HepG2 (cell line): ENCODE data around the gene SOX5. TPM values are rescaled to one million over a fixed set of nuclear protein-coding genes. Genes with fewer than 3 reads are reported as not detected.

Experiments used
- ATAC-seq: fragments of 200-7000 bp; cut with Tn5 transposase; 3 replicates; pipeline ENCODE4 v1.9.1; 2020; ENCODE audit warnings: mild to moderate bottlenecking, moderate library complexity
- BruUV-seq: library from RNA; stranded (reverse); fragments of 400-500 nt; replicated peaks from 2 replicates; lab custom pipeline; 2021; lab: Mats Ljungman, UMichigan
- CTCF ChIA-PET: fragments of 300-600 bp; formaldehyde crosslinking; extraction: SDS; loops from one replicate; lab custom pipeline; 2021; ENCODE audit warnings: low total read pairs, inconsistent platforms, low intra/inter-chr PET ratio; lab: Yijun Ruan, JAX
- POLR2A ChIA-PET: fragments of 350-600 bp; sonication (Branson Sonifier 250); formaldehyde crosslinking; loops from one replicate; lab custom pipeline; 2020; ENCODE audit warnings: antibody characterized with exemption, inconsistent platforms; lab: Yijun Ruan, JAX
- DNase-seq: peaks from one replicate; pipeline ENCODE4 v3.0.0-alpha.2; 2015; ENCODE audit warnings: low spot score
- FAIRE-seq: peaks from 3 replicates; lab custom pipeline; 2011; peaks lifted over from hg19 to GRCh38; lab: Jason Lieb, UNC
- H2AFZ ChIP-seq: one replicate; pipeline ENCODE4 v1.6.1; 2011; ENCODE audit warnings: low read length, inconsistent platforms
- H3K27ac ChIP-seq: fragments of 300-600 bp; 3 replicates; pipeline ENCODE4 v1.8.0; 2011; ENCODE audit warnings: mixed run types, mild to moderate bottlenecking, mixed read lengths, low read length, inconsistent platforms; ENCODE audit not compliant: insufficient read depth; ENCODE audit errors: extremely low read length
- H3K27me3 ChIP-seq, 2 experiments: fragments of 200-600 bp in 1 of 2; 2 replicates in 1 of 2; 3 replicates in 1 of 2; pipeline versions ENCODE4 v1.6.0 to v1.8.0; 2011; ENCODE audit warnings: low read length in 2 of 2, mild to moderate bottlenecking in 2 of 2, moderate library complexity in 2 of 2, inconsistent platforms in 1 of 2; ENCODE audit not compliant: insufficient read depth in 2 of 2, control insufficient read depth in 1 of 2
- H3K36me3 ChIP-seq, 2 experiments: fragments of 200-600 bp in 1 of 2; replicated peaks in 1 of 2; 2 replicates in 1 of 2; 3 replicates in 1 of 2; pipeline versions ENCODE4 v1.5.1 to v1.8.0; 2011; ENCODE audit warnings: low read length in 2 of 2, inconsistent platforms in 1 of 2; ENCODE audit not compliant: insufficient read depth in 2 of 2, control insufficient read depth in 1 of 2
- H3K4me1 ChIP-seq: 2 replicates; pipeline ENCODE4 v1.5.1; 2012; ENCODE audit warnings: low read length, inconsistent platforms; ENCODE audit not compliant: insufficient read depth
- H3K4me2 ChIP-seq: 2 replicates; pipeline ENCODE4 v1.6.0; 2011; ENCODE audit warnings: low read depth, low read length, inconsistent platforms
- H3K4me3 ChIP-seq, 3 experiments: fragments of 200-600 bp in 1 of 3; sonication (generic), shearing (Covaris generic) in 1 of 3; replicated peaks in 1 of 3; 2 replicates each; pipeline ENCODE4 v1.5.1; 2011 to 2016; ENCODE audit warnings: low read length in 3 of 3, inconsistent platforms in 2 of 3, low read depth in 2 of 3, mild to moderate bottlenecking in 2 of 3, control low read depth in 1 of 3, mixed read lengths in 1 of 3; ENCODE audit not compliant: insufficient read depth in 1 of 3
- H3K79me2 ChIP-seq: one replicate; pipeline ENCODE4 v1.6.1; 2011; ENCODE audit warnings: low read length, inconsistent platforms; ENCODE audit not compliant: insufficient read depth
- H3K9ac ChIP-seq: 2 replicates; pipeline ENCODE4 v1.6.0; 2011; ENCODE audit warnings: mild to moderate bottlenecking, low read depth, low read length, inconsistent platforms; ENCODE audit not compliant: insufficient read depth
- H3K9me3 ChIP-seq: 2 replicates; pipeline ENCODE4 v1.5.1; 2012; ENCODE audit warnings: mild to moderate bottlenecking, low read length
- H4K20me1 ChIP-seq: 2 replicates; pipeline ENCODE4 v1.6.0; 2011; ENCODE audit warnings: inconsistent platforms, mild to moderate bottlenecking, low read length, moderate library complexity; ENCODE audit not compliant: insufficient read depth
- FOXK1 ChIP-seq: sonication (generic); formaldehyde crosslinking; IDR thresholded peaks from 2 replicates; pipeline ENCODE4 v1.4.0; 2020; ENCODE audit warnings: low read depth, missing genetic modification reagents, borderline replicate concordance
- RBM22 ChIP-seq: fragments of 200-400 bp; formaldehyde crosslinking; optimal IDR thresholded peaks from 2 replicates; pipeline ENCODE3; 2017; ENCODE audit warnings: mild to moderate bottlenecking, low read length, moderate library complexity
- TBX2 ChIP-seq: sonication (generic); formaldehyde crosslinking; IDR thresholded peaks from 2 replicates; pipeline ENCODE4 v1.5.0; 2020; ENCODE audit warnings: missing genetic modification reagents, mild to moderate bottlenecking, borderline replicate concordance
- ZFP36 ChIP-seq: fragments of 150-350 bp; IDR thresholded peaks from 2 replicates; pipeline ENCODE4 v1.6.1; 2018; ENCODE audit warnings: borderline replicate concordance, low read length, low read depth; ENCODE audit not compliant: partially characterized antibody
- ZNF703 ChIP-seq: sonication (generic); formaldehyde crosslinking; IDR thresholded peaks from 2 replicates; pipeline ENCODE4 v1.5.1; 2020; ENCODE audit warnings: missing genetic modification reagents, mild to moderate bottlenecking, moderate library complexity, borderline replicate concordance
- WGBS: methylation state at CpG from one replicate; pipeline ENCODE4 v1.1.6; 2017; ENCODE audit warnings: low lambda C conversion rate; 5-methylcytosine and 5-hydroxymethylcytosine counted together
- in situ Hi-C: cut with HindIII; loops from 2 replicates; pipeline ENCODE4 v1.10.0; 2017; ENCODE audit warnings: low pct_unique_long_range_greater_than_20kb; ENCODE audit not compliant: extremely low pct_ligation_motif_present
- intact Hi-C: fragments of 100-400 bp; cut with micrococcal nuclease; formaldehyde crosslinking; loops from one replicate; pipeline ENCODE4 v1.10.0; 2022; ENCODE audit not compliant: unreplicated experiment
- polyA plus RNA-seq, 8 experiments: library from polyadenylated mRNA; depleted of rRNA in 3 of 8; stranded (reverse) in 7 of 8; unstranded in 1 of 8; fragments of >200 nt; fragmentation: Illumina TruSeq in 4 of 8; extraction: Trizol in 4 of 8; gene quantifications; 2 replicates each; pipeline versions ENCODE4 v1.2.1 to v1.2.3, GENCODE V29; 2011 to 2016; ENCODE audit warnings: low read depth in 4 of 8, missing spikeins in 1 of 8, mixed read lengths in 1 of 8; ENCODE audit not compliant: insufficient read depth in 1 of 8
- total RNA-seq, 5 experiments: library from RNA; depleted of rRNA; stranded (reverse); fragments of >200 nt; fragmentation: Illumina TruSeq; extraction: Trizol; gene quantifications; 2 replicates each; pipeline ENCODE4 v1.2.3, GENCODE V29; 2016; ENCODE audit warnings: low read depth in 1 of 5

SOX5 gene
- total and polyA plus RNA-seq, 2 of the 13 experiments (the other 11 are each of a cell fraction or from before 2014, with no cell fraction given) = 18.5 to 76.4 TPM

DNA sequence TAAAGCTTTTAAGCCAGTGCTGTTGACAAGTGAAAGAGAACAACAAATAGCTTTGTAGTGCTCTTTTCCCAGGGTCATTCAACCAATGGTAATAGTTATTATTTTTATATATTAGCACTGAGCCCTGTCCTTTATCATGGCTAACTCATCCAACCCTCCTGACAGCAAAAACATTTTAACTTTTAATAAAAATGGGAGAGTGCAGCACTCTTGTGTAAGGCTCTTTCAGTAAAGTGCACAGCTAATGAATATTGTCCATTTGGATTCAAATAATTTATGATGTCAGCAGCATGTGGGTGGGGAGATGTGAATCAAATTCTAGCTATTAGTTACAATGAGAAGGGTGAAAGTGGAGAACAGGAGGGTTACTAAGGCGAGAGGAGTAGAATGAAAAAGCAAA lies 185.7 kb downstream of the SOX5 start:
- Histone ChIP-seq H3K79me2 (no peaks in the 10 kb centered on the region), H3K27ac (no peak overlapping the region), H3K4me1 (peaks cover 4% of the 10 kb centered on the region), H3K9ac (no peak overlapping the region), H3K4me3 (no peak overlapping the region), H3K4me2 (no peak overlapping the region), H3K27me3 (no peaks in the 10 kb centered on the region), H3K36me3 (peaks cover 0 to 8% of the 10 kb centered on the region in 2 experiments; a peak in 3 of 5 replicates), H4K20me1 (no peaks in the 10 kb centered on the region), H3K9me3 (no peaks in the 10 kb centered on the region), H2AFZ (no peak overlapping the region)
- POLR2A ChIA-PET = no interaction called here
- DNase-seq (no peak), FAIRE-seq (no peak), ATAC-seq (no peak)
- TF ChIP-seq ZNF703 (CRISPR knock-in tag) (no peak), ZFP36 (no peak), TBX2 (CRISPR knock-in tag) (no peak)
- intact Hi-C loops = no loop called here
- in situ Hi-C loops = no loop called here
- WGBS = 100% methylated on average over 1 of the region's 1 CpG
- no TSS peak for BruUV-seq
- CTCF ChIA-PET = no interaction called here

DNA sequence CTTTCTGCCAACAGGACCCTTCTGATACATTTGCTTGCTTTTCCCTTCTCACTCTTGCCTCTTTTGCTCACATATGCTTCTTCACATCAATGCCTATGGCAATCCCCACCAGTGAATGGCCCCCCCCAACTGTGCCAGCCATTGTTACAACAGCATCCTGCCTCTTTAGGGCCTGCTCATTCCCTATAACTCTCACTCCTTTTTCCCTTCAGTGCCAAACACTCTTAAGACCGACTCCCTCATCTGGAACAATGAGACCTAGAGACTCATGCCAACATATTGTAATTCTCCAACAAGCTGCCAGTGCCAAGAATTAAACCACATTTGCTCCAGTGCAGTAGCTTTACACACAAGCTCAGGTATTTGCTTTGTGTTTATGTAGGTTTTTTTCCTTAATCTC lies 189.0 kb downstream of the SOX5 start:
- FAIRE-seq (no peak), ATAC-seq (no peak)
- Histone ChIP-seq H4K20me1 (peaks cover 4% of the 10 kb centered on the region; the same call in 1 of the 2 replicates), H3K4me2 (no peak overlapping the region), H3K4me1 (peaks cover 19% of the 10 kb centered on the region), H2AFZ (no peak overlapping the region), H3K27ac (no peak overlapping the region), H3K9ac (no peak overlapping the region), H3K4me3 (no peak overlapping the region), H3K9me3 (no peaks in the 10 kb centered on the region), H3K36me3 (peaks cover 0 to 15% of the 10 kb centered on the region in 2 experiments; a peak in 4 of 5 replicates), H3K79me2 (no peaks in the 10 kb centered on the region)
- in situ Hi-C loops (no loop called here), intact Hi-C loops (no loop called here)
- CTCF ChIA-PET = no interaction called here
- WGBS = 96% methylated on average over 1 of the region's 1 CpG
- no TSS peak for BruUV-seq
- no peak for TF ChIP-seq FOXK1 (CRISPR knock-in tag)
- TF ChIP-seq RBM22 = peak; percentile 71
- TF ChIP-seq, all 625 proteins: peak for 1
- POLR2A ChIA-PET = no interaction called here
- DNase-seq = no peak
- H3K27me3 ChIP-seq = no peaks in the 10 kb centered on the region
